SH-SY5Y (cell line): ENCODE results near the gene RAC3.

Experiments
- GATA2 ChIP-seq: IDR thresholded peaks from 2 replicates; pipeline ENCODE4 v1.6.1; 2011; ENCODE audit warnings: mild to moderate bottlenecking, low read depth, low read length
- GATA3 ChIP-seq: IDR thresholded peaks from 2 replicates; pipeline ENCODE4 v1.6.1; 2011; ENCODE audit warnings: low read depth, mild to moderate bottlenecking, low read length, moderate library complexity

DNA sequence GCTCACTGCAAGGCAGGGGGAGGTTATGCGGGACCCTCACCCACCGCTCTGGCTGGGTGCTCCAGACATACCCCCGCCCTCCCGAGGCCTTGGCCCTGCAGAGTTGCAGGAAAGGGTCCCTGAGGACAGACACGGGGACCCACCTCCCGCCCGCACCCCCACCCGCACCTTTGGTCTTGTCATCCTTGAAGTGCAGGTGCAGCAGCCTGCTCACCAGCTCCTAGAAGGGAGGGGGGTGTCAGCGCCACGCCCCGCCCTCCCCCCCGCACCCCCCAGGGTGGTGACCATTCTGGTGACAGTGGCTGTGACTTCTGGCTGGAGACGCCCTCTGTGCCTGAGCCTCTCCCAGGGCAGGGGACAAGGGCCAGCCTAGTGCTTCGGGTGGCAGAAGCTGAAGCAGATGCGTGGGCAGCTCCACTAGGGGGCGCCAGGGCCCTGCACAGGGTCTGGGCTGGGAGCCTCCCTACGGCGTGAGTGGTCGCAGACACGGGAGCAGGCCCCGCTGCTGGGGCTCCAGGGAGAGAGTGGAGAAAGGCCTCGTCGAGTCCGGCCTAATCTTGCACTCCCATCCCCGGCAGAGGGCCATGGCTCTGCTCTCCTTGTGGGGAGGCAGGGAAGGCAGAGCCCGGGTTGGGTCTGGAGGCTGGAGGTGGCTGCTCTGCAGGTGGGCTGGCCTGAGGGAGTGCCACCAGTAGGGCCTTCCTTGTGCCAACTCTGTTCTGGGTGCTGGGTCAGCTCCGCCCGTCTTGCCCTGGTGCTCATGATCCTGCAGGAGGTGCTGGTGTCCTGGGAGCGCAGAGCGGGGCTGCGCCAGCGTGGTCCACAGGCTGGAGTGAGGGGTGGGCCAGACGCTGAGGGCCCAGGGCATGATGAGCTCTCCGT lies 11.5 kb upstream of the RAC3 start:
- TF ChIP-seq GATA2, result no peak
- no peak for TF ChIP-seq GATA3
